Suprapubic skin (tissue), 3 donors: Measurements from ENCODE around the gene ITPA.

Source experiments
- CTCF ChIP-seq, 2 donors: fragments of 200-600 bp in 1 of 2; fragments of 450-650 bp in 1 of 2; sonication (generic) in 1 of 2; IDR thresholded peaks; one replicate each; pipeline ENCODE4 v1.5.1; 2016 to 2019; ENCODE audit warnings: antibody characterized with exemption in 2 of 2, mild to moderate bottlenecking in 1 of 2, moderate library complexity in 1 of 2
- EP300 ChIP-seq: sonication (generic); formaldehyde crosslinking; IDR thresholded peaks from one replicate; pipeline ENCODE4 v1.6.1; 2017; ENCODE audit warnings: antibody characterized with exemption

DNA sequence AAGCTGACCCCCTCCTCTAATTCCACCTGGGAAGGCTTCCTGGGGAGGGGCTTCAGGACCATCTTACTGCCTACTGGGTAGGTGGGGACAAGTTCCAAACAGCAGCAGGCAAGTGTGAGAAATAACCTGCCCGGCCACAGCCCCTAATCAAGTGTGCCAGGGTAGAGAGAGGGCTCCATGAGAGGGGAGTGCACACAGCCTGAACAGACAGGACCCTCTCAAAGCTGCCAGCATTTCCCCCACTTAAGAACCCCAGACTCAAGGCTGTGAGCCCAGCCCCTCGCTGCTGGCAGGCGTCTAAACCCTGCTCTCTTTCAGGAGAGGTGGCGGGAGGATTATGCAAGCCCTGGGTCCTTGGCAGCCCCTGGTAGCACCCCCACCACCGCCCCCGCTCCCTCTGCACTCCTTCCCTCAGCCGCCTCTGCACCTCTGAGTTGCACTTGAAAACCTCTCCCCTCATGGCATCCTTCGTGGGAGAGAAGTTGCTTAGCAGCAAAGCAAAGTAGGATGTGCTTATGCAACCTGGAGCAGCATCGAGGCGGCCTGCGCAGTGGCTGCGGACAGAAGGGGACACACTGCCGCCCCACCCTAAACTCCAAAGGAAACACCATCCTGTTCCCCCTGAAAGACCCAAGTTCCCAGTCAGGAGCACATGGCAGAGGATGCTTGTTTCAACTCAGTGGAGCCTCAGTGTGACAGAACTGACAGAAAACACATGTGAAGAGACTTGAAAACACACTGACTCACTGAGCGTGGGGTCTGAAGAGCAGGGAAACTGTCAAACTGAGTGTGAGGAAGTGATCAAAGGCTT lies 15.3 kb upstream of the ITPA start:
- no peak for TF ChIP-seq EP300
- no peak for TF ChIP-seq CTCF (IDR thresholded peaks at IDR 0.05)
